IPS-11a (cell line): ENCODE data around the gene GPR78.

Source experiments
- H3K4me3 ChIP-seq: one replicate; pipeline ENCODE4 v1.5.1; 2013; ENCODE audit warnings: low read depth, low read length, control low read depth

The GPR78 gene

DNA sequence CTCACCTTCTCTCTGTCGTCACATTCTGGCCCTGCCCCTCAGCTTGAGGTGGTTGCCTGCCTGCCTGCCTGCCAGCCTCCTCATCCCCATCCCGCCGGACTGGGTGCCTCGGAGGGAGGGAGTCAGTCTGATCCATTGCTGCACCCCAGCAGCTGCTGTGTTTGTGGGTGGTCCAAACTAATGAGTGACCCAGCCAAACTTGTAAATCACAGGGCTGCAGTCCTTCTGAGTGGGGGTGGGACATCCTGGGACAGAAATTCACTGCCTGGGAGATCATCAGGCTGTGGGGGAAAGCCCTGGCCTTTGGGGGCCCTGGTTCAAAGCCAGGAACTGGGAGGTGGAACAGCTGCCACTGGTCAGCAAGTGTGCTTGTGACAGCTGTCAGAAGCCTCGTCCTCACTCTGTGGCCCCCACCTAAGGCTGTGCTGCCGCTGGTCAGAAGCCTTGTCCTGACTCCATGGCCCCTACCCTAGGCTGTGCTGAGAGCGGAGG is 5.6 kb downstream of the GPR78 start:
- H3K4me3 ChIP-seq = no peak overlapping the region

DNA sequence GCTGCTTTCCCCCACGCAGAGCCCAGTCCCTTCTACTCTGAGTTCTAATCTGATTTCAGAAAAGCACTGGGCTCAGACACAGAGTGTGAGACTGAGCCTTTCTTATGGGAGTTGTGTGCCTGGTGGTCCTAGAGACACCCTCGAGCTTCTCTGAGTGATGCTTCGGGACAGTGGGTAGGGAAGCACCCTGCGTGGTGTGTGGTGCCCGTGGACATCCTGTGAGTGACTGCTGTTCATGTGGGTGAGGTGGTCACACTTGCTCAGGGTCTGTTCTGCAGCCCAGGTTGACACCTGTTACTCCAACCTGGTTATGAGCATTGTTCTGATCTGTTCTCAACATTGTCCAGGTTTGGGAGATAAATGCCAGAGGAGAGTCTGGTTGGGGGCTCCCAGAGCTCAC is 6.1 kb downstream of the GPR78 start:
- H3K4me3 ChIP-seq = no peak overlapping the region

DNA sequence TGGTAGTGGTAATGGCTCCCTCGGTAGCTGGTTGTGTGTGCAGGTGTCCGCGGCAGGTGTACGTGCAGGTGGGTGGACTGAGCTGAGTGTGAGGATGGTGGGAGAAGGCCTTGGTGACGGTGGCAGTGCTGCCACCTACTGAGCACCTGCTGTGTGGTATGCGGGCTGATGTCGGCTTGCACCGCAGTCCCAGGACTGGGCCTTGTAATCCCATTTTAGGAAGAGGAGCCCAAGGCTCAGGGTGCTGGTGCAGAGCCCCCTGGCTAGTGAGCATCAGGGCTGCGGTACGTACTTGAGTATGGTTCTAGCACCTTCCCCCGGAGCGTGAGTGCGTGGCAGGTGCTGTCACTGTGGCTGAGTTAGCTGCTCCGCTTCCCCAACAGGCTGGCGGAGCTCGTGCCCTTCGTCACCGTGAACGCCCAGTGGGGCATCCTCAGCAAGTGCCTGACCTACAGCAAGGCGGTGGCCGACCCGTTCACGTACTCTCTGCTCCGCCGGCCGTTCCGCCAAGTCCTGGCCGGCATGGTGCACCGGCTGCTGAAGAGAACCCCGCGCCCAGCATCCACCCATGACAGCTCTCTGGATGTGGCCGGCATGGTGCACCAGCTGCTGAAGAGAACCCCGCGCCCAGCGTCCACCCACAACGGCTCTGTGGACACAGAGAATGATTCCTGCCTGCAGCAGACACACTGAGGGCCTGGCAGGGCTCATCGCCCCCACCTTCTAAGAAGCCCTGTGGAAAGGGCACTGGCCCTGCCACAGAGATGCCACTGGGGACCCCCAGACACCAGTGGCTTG is 6.7 kb downstream of the GPR78 start:
- H3K4me3 ChIP-seq = no peak overlapping the region

DNA sequence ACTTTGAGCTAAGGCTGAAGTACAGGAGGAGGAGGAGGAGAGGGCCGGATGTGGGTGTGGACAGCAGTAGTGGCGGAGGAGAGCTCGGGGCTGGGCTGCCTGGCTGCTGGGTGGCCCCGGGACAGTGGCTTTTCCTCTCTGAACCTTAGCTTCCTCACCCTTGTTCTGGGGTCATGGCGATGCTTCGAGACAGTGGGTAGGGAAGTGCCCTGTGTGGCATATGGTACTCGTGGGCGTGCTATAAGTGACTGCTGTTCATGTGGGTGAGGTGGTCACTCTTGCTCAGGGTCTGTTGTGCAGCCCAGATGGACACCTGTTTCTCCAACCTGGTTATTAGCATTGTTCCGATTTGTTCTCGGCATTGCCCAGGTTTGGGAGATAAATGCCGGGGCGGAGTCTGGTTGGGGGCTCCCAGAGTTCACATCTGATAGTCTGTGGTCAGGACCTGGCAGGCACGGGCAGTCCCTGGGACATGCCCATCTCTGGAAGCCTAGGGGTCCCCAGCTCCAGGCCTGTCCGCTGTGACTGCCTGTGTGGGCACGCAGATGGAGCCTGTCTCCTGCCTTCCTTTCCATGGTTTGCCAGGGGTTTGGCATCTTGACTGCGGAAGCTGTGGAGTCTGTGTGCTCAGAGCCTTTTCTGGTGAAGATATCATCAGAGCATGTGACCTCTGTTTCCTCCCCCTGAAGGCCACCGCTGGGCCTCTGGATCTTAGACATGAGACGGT is 7.4 kb downstream of the GPR78 start:
- no peak overlapping the region for H3K4me3 ChIP-seq

DNA sequence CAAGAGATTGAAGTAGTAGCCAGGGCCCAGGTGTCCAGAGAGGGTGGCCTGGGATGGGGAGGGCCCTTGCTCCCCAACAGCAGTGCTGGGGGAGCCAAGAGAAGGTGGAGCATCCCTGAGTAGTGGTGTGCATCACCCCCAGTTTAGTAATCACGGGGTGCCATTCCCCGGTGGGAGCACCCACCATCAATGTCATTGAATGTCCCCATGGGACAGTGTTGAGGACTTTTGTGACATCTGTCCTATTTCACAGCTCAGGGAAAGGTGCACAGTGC is 7.9 kb downstream of the GPR78 start:
- H3K4me3 ChIP-seq = no peak overlapping the region

DNA sequence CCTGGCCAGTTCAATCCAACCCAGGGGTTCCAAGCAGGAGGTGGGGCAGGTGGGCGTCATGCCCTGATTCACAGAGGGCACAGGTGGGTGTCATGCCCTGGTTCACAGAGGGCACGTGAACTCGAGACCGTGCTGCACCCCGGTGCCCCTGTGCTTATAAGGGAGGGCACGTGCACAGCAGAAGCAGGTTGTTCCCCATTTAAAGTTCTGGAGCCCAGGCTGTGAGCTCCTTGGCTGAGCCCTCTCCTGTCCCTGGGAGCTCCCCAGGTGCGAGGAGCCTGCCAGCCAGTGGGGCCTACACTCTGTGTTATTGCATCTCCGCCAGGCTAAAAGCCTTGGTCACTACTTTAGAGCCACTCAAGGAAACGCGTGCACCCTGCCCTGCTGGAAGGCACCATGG is 9.1 kb downstream of the GPR78 start:
- H3K4me3 ChIP-seq = no peak overlapping the region

DNA sequence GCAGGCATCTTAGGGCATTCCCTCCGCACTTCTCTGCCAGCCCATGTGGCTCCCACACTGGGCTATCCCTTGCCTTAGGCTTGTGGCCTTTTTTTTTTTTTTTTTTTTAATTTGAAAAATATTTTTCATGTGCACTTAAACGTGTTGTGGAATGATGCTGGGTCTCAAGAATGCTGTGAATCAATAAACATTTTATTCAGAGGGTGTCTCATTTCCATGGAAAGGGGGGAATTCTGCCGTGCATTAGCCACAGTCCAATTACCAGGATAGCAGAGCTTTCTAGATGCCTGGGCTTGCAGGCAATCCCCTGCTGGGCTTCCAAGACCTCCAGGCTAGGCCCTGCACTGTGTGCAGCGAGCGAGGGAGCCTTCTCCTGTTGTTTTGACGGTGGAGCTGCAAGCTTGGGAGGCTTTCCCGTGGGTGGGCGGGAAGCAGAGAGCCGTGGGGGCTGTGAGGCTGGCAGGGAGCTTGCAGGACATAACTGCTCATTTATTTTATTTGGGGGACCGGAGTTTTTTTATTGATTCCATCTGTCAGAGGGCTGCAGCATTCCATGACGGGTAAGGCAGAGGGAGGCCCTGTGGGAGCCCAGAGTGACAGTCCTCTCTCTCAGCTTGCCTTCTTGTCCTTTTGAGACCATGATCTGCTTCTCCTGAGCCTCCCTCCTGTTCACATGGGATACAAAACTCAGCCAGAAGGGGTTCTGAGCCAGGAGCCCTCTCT is 9.8 kb downstream of the GPR78 start:
- H3K4me3 ChIP-seq = no peak overlapping the region

DNA sequence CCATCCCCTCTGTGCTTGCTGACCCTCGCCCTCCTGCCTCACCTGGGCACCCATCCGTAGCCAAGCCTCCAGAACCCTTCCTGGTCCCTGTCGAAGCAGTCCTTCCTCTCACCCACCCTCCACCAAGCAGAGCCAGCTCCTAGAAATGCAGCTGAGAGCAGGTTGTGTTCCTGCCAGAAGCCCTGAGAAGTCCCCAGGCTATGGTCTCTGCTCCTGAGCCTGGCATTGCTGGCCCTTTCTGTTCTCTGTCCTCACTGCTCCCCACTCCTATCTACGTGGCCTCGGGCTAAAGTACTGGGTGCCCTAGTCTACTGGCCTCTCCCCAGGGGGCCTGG is 10.3 kb downstream of the GPR78 start:
- H3K4me3 ChIP-seq = no peak overlapping the region

DNA sequence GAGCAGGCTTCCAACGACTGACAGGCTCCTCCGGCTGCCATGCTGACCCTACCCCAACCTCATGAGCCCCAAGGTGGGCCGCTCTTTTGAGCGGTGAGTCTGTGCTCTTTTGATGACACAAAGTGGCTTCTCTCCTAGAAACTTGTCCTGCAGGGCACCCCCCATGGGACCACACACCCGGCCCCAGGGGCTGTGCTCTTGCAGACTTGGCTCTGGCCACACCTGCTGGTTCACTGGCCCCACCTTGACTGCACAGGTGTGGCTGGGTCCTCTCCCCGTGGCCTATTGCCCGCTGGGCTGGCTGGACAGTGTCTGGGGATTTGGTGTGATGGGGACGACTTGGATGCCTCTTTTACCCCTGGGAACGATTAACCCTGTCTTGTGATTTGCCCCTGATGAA is 10.9 kb downstream of the GPR78 start:
- no peak overlapping the region for H3K4me3 ChIP-seq

DNA sequence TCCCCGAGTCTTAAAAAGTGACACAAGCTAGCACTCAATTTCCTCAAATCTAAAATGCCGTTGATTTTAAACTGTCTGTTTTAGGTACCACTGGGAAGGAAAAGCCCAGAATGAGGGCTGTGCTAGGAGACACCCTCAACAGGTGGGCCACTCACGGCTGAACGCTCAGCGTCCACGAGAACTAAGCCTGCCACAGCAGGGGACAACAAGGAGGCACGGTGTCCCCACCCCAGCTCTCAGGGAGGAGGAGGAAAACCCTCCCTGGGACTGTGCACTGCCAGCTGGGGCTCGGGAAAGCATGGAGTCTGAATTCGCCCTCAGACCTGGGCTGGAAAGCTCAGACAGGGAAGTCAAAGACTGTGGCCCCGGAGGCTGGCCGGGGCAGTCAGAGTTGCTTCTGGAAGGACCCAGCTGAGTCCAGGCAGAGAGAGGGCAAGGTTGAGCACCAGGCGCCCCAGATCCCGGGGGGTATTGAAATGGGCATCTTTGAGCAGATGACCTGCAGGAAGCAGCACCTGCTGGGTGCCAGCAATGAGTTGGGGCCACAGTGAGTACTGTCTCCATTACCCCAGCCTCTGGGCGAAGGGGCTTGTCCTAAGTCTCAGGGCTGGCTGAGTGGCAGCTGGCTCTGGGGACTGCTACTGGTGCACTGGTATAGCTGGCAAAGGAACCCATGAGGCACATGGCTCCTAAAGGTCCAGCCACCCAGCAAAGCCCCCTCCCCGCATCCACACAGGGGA is 11.6 kb downstream of the GPR78 start:
- no peak overlapping the region for H3K4me3 ChIP-seq

DNA sequence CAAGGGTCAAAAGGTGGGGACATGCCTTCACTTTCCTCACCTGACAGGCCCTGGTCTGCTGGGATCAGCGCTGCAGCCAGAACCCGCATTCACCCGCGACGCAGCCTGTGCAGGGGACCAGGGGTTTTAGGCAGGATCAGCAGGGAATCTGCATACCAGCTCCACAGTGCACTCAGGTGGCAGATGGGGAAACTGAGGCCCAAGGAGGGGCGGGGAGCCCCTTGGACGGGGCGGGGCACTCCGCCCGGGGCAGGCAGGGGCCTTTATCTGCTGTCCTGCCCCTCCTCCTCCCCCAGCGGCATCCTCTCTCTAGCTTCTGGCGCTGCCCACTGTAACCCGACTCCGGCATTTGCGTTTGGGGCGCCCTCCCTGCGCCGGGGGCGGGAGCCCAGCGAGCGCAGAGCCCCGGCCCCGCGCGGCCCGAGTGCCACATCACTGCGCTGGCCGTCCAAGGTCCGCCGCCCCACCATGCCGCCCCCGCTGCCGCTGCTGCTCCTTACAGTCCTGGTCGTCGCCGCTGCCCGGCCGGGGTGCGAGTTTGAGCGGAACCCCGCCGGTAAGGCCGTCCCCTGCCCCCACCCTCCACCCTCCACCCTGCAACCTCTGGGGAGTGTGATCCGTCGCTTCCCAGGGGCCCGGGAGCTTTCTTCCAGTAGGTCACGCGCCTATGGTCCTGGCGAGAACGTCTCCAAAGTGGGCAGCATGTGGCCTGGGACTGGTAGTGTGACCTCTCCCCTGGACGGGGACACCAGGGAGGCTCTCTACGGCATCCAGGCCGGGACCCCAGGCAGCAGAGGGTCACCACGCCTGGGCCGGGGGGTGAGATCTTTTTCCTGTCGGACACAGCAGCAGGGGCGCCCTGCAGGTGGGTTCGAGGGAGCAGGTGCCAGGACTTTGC is 12.4 kb downstream of the GPR78 start, which contains the start of gene CPZ:
TSS of gene CPZ (plus strand) at position 400 of the 898 bp plus-strand sequence. CDS start at position 469, 69 bp downstream.
- peak within 1 kb of the TSS; percentile 33 for H3K4me3 ChIP-seq

DNA sequence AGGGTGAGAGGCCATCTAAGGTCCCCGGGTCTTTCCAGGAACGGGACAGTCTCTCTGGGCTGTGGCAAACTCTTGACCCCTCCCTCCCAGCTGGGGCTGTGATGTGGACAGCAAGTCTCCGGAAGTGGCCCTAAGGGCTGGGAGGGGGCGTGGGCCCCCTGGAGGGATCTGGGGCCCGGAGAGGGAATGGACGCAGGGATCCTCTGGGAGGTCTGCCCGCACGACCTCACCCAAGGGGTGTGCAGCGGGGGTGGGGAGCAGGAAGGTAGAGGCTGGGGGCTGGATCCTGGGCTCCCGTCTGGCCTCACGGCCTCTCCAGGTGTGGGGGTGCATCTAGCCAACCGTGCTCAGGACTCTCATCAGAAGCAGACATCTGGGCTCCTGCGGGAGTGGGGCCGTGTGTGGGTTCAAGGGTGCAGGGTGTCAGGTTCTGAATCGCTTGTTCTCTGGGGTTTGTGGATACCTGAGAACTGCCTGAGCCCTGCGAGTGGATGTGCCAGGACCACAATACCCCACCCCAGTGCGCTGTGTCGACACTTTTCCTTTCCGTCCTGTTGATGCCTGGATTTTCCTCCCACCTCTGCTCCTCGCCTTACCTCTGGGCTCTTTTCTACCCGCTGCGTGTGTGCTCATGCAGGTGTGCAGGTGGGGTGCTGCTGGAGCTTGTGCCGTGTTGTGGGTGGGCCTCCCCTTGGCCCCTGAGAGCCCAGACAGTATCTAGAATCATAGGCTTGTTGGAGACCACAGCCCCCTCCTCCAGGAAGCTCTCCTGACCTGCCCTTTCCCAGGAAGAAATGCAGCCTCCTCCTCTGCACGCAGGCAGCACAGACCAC is 13.3 kb downstream of the GPR78 start:
- peak overlapping the region; percentile 33 for H3K4me3 ChIP-seq

DNA sequence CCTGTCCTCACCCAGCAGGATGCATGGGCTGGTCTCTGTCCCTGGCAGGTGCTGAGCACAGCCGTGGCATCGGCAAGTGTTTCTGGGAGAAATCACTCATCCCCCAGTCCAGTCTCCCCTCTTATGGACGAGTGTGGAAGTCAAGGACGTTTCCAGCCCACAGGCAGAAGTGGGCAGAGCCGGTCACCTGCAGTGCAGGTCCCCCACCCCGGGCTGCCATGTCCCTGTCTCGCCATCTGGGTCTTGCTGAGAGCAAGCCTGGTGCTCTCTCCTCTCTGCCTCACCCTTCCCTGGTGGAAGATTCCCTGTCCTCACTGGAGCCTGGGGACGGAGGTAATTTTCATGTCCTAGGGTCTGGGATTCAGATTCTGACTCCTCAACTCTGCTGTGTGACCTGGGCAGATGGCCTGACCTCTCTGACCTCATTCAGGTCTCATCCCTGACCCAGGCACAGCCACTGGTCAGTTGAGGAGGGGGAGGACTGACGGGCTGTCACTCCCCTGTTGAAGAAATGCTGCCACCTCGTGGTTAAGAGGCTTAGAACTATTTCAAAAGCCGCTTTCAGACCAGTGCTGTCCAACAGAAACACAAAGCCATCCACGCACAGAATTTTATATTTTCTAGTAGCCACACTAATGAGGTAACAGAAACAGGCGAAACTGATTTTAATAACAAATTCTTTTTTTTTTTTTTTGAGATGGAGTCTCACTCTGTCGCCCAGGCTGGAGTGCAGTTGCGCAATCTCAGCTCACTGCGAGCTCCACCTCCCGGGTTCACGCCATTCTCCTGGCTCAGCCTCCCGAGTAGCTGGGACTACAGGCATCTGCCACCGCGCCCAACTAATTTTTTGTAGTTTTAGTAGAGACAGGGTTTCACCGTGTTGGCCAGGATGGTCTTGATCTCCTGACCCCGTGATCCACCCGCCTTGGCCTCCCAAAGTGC is 14.2 kb downstream of the GPR78 start:
- peak overlapping the region; percentile 33 for H3K4me3 ChIP-seq

DNA sequence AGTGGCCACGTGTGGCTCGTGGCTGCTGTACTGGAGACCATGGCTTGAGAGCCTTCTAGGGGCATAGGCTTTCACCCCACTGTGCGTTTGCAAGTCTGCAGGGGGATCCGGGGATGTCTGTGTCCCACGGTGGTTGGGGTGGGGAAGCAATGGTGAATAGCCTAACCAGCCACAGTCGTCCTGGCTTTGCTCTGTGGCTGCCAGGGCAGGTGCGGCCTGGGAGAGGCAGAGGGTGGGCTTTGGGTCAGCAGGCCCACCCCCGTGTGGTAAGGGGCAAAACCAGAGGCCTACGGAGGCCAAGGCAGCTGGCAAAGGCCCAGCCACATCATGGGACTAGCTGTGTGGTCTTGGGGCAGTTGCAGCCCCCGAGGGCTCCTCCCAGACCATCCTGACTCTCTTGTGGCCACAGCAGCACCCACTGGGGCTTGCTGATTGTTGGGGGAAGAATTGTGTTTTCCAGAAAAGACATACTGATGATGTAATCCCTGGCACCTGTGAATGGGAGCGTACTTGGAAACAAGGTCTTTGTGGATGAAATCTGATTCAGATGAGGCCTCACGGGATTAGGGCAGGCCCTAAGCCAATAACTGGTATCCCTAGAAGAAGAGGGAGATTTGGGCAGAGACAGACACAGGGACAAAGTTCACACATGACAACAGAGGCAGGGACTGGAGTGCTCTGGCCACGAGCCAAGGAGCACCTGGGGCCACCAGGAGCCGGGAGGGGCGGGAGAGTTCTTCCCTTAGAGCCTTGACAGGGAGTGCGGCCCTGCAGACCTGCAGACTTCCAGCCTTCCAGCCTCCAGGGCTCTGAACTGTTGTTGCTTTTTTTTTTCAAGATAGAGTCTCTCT is 15.3 kb downstream of the GPR78 start:
- no peak overlapping the region for H3K4me3 ChIP-seq

DNA sequence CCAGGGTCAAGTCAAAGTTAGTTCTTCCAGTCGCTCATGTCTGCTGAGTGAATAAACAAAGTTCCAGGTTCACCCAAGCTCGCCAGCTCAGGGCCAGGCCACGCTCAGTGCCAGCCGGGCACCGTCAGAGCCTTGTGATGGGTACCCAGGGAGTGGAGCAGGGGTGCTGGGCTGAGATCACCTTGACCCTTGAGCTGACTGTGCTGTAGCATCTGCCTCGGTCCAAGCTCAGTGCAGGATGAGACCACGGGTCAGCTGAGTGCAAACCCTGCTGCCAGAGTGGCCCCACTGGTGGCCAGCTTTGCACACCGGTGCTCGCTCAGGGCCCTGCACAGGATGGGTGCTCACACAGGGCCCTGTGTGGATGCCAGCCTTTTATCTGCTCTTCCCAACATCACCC is 16.7 kb downstream of the GPR78 start:
- H3K4me3 ChIP-seq = no peak overlapping the region

DNA sequence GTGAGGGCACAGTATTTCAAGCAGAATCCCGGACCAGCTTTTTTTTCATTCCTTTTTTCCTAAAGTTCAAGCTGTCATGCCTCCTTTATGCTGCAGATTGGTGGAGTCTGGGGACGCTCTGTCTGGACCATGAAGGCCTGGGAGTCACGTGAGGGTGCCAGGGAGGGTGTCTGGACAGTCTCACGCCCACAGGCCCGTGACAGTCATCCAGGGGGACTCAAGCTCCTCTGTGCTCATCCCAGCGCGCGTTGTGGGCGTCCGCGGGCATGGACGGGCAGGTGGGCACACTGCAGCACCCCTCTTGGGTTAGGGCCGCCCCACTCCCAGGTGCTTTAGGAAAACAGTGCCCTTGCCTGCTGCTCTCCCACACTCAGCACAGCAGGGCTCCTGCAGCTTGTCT is 17.1 kb downstream of the GPR78 start:
- no peak overlapping the region for H3K4me3 ChIP-seq

DNA sequence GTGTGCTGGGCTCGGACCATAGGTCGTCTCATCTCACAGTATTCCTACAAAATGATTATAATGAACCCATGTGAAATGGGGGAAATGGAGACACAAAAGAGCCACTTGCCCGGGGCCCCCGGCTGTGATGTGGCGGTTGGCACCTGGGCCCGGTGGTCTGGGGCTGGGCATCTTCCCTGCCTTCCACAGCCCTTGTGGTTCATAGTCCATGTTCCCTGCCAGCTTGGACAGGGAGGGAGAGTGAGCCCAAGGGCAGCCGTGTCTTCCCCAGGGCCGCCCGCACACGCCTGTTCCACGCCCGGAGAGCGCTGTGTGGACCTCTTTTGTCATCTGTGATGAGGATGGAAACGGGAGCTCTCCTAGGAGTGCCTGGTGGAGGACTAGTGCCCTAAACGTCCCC is 17.6 kb downstream of the GPR78 start:
- no peak overlapping the region for H3K4me3 ChIP-seq
